ENCODE measurements around the gene SLC15A4.
A peak's percentile ranks its signal among the peaks of the same experiment; 100 is the strongest.

The SLC15A4 gene

GRCh38 chr12:128863957-128864356, 40.2 kb upstream of the SLC15A4 start:
- H3K27me3 ChIP-seq: no peaks in the 10 kb centered on the region
- TF ChIP-seq CTCF (IDR thresholded peaks at IDR 0.05): no peak
- H3K36me3 ChIP-seq: peaks cover 57% of the 10 kb centered on the region
- no peak overlapping the region for H3K4me3 ChIP-seq (ENCODE audit: low read depth in 1 of 2, low read length in 1 of 2)
- peaks cover 52 to 60% of the 10 kb centered on the region in 2 experiments for H3K4me1 ChIP-seq (ENCODE audit: control insufficient read depth in 1 of 2, insufficient read depth in 1 of 2, low read depth in 1 of 2, low read length in 1 of 2)
- peak overlapping the region; percentile 98 for H3K27ac ChIP-seq
- H3K9me3 ChIP-seq: no peaks in the 10 kb centered on the region

DNA sequence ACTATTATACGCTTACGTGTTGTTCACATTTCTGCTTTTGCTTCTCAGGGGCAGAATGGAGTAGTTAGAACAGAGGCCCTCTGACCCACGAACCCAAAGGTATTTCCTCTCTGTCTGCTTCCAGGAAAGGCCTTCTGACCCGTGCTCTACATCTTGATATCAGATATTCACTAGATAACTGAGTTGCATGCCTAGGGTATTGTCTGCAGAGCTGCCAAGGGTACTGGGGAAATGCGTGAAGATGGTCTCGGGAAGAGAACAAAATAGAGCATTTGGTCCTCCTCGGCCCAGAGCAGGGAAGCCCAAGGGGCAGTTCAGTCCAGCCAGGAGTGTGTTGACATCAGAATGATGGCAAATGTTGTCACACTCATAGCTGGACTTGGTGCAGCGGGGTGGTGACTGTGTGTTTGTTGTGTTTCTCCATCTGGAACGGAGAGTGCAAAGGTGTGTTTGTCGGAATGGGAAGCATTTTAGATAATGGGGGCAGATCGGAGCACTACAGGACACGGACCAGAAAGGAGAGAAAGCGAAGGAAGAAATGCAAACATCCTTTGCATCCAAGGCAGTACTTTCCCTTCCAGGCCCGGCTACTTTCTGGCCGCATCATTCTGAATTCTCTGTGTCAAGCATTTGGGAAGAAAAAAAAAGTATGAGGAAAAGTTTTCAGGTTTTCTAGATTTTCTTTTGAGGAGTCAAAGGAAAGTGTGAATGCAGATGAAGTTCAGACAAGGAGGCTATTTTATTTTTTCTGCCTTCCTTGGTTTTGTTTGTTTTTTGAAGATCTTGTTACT, 37.7 kb upstream of the SLC15A4 start:
- Histone ChIP-seq H3K27me3 (no peaks in the 10 kb centered on the region), H3K36me3 (peaks cover 50% of the 10 kb centered on the region), H3K27ac (peak overlapping the region; percentile 98), H3K9me3 (no peaks in the 10 kb centered on the region), H3K4me3 (ENCODE audit: low read depth in 1 of 2, low read length in 1 of 2) (no peak overlapping the region), H3K4me1 (ENCODE audit: control insufficient read depth in 1 of 2, insufficient read depth in 1 of 2, low read depth in 1 of 2, low read length in 1 of 2) (peaks cover 77 to 86% of the 10 kb centered on the region in 2 experiments)
- no peak for TF ChIP-seq CTCF (IDR thresholded peaks at IDR 0.05)

- H3K27ac ChIP-seq: peak overlapping the region; percentile 98
- no peaks in the 10 kb centered on the region for H3K27me3 ChIP-seq
- no peak for TF ChIP-seq CTCF (IDR thresholded peaks at IDR 0.05)
- peaks cover 77 to 89% of the 10 kb centered on the region in 2 experiments for H3K4me1 ChIP-seq (ENCODE audit: control insufficient read depth in 1 of 2, insufficient read depth in 1 of 2, low read depth in 1 of 2, low read length in 1 of 2)
- peaks cover 44% of the 10 kb centered on the region for H3K36me3 ChIP-seq
- H3K9me3 ChIP-seq: no peaks in the 10 kb centered on the region
- H3K4me3 ChIP-seq (ENCODE audit: low read depth in 1 of 2, low read length in 1 of 2): no peak overlapping the region
Observed at GRCh38 chr12:128859311-128859710, 35.6 kb upstream of the SLC15A4 start.

DNA sequence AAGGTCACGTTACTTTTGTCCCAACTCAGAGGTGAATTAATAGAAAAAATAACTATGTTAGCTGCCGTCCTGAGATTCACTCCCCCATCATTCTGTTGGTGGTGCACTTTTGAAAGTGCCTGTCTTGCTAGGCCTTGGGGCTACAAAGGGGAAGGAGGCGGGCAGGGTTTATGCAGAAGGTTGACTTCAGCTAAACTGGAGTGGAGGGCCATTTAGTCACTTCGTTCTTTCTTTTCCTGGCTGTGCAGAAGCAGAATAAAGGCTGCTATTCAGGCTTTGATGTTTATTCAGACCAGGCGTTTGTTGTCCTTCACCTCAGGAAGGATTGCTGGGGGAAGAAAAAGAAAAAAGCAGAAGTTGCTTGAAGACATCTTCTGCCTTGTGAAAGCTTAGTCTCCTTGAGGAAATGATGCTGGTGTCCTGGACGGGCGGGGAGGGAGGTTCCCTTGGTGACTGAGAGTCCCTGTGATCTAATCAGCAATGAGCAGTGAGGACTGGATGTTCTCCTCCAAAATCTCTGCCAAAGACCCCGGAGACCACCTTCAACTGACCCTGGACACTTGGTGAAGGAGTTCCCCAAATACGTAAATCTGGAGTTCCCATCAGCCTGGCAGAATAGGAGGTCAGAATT, 33.5 kb upstream of the SLC15A4 start:
- Histone ChIP-seq H3K27ac (peak overlapping the region; percentile 98), H3K9me3 (no peaks in the 10 kb centered on the region), H3K27me3 (no peaks in the 10 kb centered on the region), H3K4me3 (ENCODE audit: low read depth in 1 of 2, low read length in 1 of 2) (peak overlapping the region; percentile 90 to 100), H3K36me3 (peaks cover 31% of the 10 kb centered on the region), H3K4me1 (ENCODE audit: control insufficient read depth in 1 of 2, insufficient read depth in 1 of 2, low read depth in 1 of 2, low read length in 1 of 2) (peaks cover 80 to 83% of the 10 kb centered on the region in 2 experiments)
- TF ChIP-seq CTCF (IDR thresholded peaks at IDR 0.05): no peak

DNA sequence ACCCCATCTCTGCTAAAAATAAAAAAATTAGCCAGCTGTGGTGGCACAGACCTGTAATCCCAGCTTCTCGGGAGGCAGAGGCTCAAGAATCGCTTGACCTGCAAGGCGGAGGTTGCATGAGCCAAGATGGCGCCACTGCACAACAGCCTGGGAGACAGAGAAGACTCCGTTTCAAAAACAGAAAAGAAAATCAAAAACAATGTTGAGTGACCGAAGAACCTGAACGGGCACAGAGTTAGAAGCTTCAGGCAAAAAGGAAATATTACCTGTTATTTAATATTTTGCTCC, 33.0 kb upstream of the SLC15A4 start:
- no peak for TF ChIP-seq CTCF (IDR thresholded peaks at IDR 0.05)
- peak overlapping the region; percentile 98 for H3K27ac ChIP-seq
- H3K4me1 ChIP-seq (ENCODE audit: control insufficient read depth in 1 of 2, insufficient read depth in 1 of 2, low read depth in 1 of 2, low read length in 1 of 2): peaks cover 82 to 83% of the 10 kb centered on the region in 2 experiments
- H3K9me3 ChIP-seq: no peaks in the 10 kb centered on the region
- peaks cover 28% of the 10 kb centered on the region for H3K36me3 ChIP-seq
- peak overlapping the region; percentile 90 to 100 for H3K4me3 ChIP-seq (ENCODE audit: low read depth in 1 of 2, low read length in 1 of 2)
- no peaks in the 10 kb centered on the region for H3K27me3 ChIP-seq

Data from neutrophil (primary cell).